IPS-18c (cell line): Measurements from ENCODE around the gene ZKSCAN7.
"Not testable (repeated sequence)": the region's sequence is repeated elsewhere in the genome, so short reads cannot be mapped to it uniquely, and the experiment has no call there.

Experiments used
- H3K4me3 ChIP-seq: 2 replicates; pipeline ENCODE4 v1.7.0; 2013; ENCODE audit warnings: low read depth, mild to moderate bottlenecking, low read length, moderate library complexity; ENCODE audit not compliant: insufficient read depth
- H3K9me3 ChIP-seq: one replicate; pipeline ENCODE4 v1.6.1; 2013; ENCODE audit warnings: mild to moderate bottlenecking, low read length, moderate library complexity; ENCODE audit not compliant: control insufficient read depth, insufficient read depth

Gene ZKSCAN7

DNA sequence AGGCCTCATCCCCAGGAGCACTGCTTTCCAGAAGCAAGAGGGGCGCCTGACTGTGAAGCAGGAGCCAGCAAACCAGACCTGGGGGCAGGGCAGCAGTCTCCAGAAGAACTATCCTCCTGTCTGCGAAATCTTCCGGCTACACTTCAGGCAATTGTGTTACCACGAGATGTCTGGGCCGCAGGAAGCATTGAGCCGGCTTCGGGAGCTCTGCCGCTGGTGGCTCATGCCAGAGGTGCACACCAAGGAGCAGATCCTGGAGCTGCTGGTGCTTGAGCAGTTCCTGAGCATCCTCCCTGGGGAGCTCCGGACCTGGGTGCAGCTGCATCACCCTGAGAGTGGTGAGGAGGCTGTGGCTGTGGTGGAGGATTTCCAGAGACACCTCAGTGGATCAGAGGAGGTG, 2.1 kb downstream of the ZKSCAN7 start:
- peaks cover 6% of the 10 kb centered on the region for H3K9me3 ChIP-seq
- no peak overlapping the region for H3K4me3 ChIP-seq

DNA sequence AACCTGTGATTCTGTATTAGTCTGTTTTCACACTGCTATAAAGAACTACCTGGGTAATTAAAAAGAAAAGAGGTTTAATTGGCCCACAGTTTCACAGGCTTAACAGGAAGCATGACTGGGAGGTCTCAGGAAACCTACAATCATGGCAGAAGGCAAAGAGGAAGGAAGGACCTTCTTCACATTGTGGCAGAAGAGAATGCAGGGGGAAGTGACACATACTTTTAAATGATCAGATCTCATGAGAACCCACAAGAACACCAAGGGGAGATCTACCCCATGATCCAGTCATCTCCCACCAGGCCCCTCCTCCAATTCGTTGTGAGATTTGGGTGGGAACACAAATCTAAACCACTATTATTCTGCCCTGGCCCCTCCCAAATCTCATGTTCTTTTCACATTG, 6.1 kb downstream of the ZKSCAN7 start:
- Histone ChIP-seq H3K4me3 (no peak overlapping the region), H3K9me3 (peaks cover 10% of the 10 kb centered on the region)

- Histone ChIP-seq H3K9me3 (peaks cover 10% of the 10 kb centered on the region), H3K4me3 (no peak overlapping the region)
Observed at GRCh38 chr3:44562147-44562546, 7.2 kb downstream of the ZKSCAN7 start.

GRCh38 chr3:44568561-44568960, 13.6 kb downstream of the ZKSCAN7 start:
- Histone ChIP-seq H3K4me3 (no peak overlapping the region), H3K9me3 (no peaks in the 10 kb centered on the region)

DNA sequence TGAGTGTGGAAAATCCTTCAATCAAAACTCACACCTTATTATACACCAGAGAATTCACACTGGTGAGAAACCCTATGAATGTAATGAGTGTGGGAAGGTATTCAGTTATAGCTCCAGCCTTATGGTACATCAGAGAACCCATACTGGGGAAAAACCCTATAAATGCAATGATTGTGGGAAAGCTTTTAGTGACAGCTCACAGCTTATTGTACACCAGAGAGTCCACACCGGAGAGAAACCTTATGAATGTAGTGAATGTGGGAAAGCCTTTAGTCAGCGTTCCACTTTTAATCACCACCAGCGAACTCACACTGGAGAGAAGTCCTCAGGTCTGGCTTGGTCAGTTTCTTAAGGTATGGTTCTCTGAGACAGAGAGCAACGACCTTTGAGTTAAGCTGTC, 16.0 kb downstream of the ZKSCAN7 start:
- Histone ChIP-seq H3K9me3 (no peaks in the 10 kb centered on the region), H3K4me3 (no peak overlapping the region)

GRCh38 chr3:44576613-44577012, 21.6 kb downstream of the ZKSCAN7 start:
- no peak overlapping the region for H3K4me3 ChIP-seq
- no peaks in the 10 kb centered on the region for H3K9me3 ChIP-seq

DNA sequence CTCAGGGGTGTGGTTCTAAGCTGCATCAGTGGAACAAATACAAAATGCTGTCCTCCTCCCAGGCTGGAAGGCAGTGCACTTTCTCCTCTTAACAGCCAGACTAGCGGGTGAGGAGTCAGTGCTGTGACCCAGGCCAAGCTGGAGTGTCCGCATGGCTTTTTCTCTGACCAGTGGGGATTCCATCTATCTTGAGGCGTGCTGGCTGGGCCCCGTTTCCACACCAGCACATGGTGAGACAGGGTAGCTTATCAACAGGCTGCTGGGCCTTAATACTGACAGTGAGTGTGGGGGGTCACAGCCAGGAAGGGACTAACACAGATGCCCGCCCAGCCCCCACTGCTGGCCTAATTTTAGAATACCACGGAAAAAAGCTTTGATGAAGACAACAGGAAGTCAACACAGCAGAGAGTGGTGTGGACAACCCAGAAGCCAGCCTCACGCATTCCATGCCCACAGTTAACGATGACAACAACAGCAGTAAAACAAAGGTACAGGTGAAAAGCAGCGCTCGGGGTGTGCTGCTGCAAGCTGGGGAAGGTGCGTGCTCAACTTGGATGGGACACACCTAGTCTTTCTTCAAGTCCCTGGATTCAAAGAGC, 22.5 kb downstream of the ZKSCAN7 start:
- not testable (repeated sequence) for H3K4me3 ChIP-seq, H3K9me3 ChIP-seq

DNA sequence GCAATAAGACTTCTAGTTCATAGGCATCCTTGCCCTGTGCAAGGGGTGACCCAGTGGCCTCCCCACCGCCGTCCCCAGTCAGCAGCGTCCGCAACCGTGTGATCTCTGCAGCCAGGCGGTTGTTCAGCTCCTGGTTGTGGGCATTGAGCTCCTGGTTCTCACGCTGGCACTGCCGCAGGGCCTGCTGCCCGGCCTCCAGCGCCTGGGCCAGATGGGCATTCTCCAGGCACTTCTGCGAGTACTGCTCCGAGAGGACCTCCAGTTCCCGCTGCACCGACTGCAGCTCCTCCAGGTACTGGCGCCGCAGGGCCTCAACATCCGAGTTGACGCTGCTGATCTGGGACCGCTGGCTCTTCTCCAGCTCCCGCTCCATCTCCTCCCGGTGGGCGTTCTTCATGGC, 23.3 kb downstream of the ZKSCAN7 start:
- not testable (repeated sequence) for H3K9me3 ChIP-seq, H3K4me3 ChIP-seq

DNA sequence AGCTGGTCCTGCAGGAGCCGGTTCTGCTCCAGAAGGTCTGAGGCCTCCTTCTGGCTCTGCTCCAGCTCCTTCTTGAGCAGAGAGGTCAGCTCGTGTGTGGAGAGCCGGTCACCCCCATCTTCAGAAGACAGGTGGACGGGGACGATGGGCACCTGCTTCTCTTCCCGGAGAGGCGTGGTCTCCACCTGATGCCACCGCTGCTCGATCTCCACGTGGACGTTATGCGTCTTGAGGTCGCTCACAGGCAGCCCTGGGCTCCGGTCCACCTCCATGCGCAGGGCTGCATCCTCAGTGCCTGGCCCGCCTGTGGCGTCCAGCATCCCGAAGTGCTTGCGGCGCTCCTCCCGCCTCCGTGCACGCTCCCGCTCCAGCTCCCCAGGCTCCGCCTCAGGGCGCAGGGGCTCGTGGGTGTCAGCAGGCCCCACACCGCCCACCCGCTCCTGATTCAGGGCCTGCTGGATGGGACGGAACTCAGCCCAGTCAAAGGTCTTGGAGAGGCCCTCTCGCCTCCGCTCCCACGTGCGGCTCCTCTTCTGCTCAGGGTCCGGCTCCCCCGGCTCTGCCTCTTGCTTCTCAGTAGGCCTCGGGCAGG, 24.0 kb downstream of the ZKSCAN7 start:
- H3K4me3 ChIP-seq, H3K9me3 ChIP-seq: not testable (repeated sequence)

DNA sequence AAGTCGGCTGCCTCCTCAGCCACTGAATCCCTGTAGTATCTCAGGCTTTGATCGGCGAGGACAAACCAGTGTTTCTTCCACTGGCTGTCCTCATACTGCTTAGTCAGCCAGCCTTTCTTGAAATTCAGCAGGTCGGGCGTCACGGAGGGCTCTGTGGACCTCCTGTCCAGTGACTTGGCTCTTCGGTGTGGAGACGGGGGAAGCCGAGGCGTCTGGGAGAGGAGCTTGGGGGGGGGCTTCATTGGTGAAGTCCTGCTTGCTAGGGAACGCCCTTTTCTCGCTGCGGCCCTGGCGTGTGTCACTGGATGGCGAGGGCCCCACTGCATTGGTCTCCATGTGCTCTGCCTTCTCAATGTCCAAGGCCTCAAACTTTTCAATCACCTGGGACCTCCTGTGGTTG, 24.8 kb downstream of the ZKSCAN7 start:
- H3K4me3 ChIP-seq, H3K9me3 ChIP-seq: not testable (repeated sequence)

- H3K9me3 ChIP-seq, H3K4me3 ChIP-seq: not testable (repeated sequence)
Observed at GRCh38 chr3:44580971-44581370, 26.0 kb downstream of the ZKSCAN7 start.

GRCh38 chr3:44584646-44585501, 29.9 kb downstream of the ZKSCAN7 start, which contains the start of gene ZNF660:
ZNF660 (plus strand) TSS chr3:44584964; CDS start chr3:44594194, 9,230 bp downstream.
- peak within 1 kb of the TSS; percentile 99 for H3K4me3 ChIP-seq
- no peaks in the 10 kb centered on the region for H3K9me3 ChIP-seq

- H3K4me3 ChIP-seq: no peak overlapping the region
- peaks cover 12% of the 10 kb centered on the region for H3K9me3 ChIP-seq
Observed at GRCh38 chr3:44596621-44597020, 41.6 kb downstream of the ZKSCAN7 start.

DNA sequence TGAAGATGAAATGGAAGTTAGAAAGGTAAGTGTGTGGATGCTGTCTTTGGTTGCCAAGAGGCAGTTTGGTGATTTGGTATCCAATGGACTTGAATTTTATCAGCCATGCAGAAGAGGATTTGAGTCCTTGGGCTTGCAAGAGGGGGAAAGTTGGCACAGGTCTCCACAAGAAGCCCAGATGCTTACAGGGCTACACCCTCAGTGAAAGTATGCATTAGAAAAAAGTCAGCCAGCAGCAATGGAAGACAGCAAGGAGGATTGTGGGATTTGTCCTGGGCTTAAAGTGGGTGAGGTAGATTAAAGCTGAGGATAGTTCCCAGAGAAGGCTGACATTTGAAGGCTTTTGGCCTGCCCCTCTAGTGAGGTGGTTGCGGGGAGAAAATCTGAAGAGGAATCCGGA, 46.8 kb downstream of the ZKSCAN7 start:
- H3K4me3 ChIP-seq: no peak overlapping the region

GRCh38 chr3:44612678-44613077, 57.7 kb downstream of the ZKSCAN7 start:
- Histone ChIP-seq H3K9me3 (no peaks in the 10 kb centered on the region), H3K4me3 (no peak overlapping the region)

More for the DNA sequence above, 46.8 kb downstream of the ZKSCAN7 start:
- no peaks in the 10 kb centered on the region for H3K9me3 ChIP-seq
